SK-N-SH (cell line): Measurements from ENCODE around the gene PLEKHG2. TPM values are rescaled to one million over a fixed set of nuclear protein-coding genes. Genes with fewer than 3 reads are reported as not detected.
A peak's percentile ranks its signal among the peaks of the same experiment; 100 is the strongest.

Experiments
- CTCF ChIA-PET: fragments of 300-600, 350-600 bp; formaldehyde crosslinking; extraction: SDS; loops from one replicate; lab custom pipeline; 2021; lab: Yijun Ruan, JAX
- POLR2A ChIA-PET: fragments of 350-600 bp; sonication (Branson Sonifier 250); formaldehyde crosslinking; extraction: SDS; loops from one replicate; lab custom pipeline; 2020; ENCODE audit warnings: antibody characterized with exemption, inconsistent platforms; lab: Yijun Ruan, JAX
- DNase-seq: peaks from one replicate; pipeline ENCODE4 v3.0.0; 2012
- H2AFZ ChIP-seq: fragments of 200-600 bp; sonication (generic); 2 replicates; pipeline ENCODE4 v1.8.1; 2016; ENCODE audit warnings: antibody characterized with exemption, mild to moderate bottlenecking, low read depth
- H3F3A ChIP-seq: fragments of 200-600 bp; sonication (generic); replicated peaks from 2 replicates; pipeline ENCODE3; 2016; ENCODE audit warnings: antibody characterized with exemption, mild to moderate bottlenecking; ENCODE audit not compliant: insufficient read depth
- H3K27ac ChIP-seq, 2 experiments: fragments of 200-500 bp in 1 of 2; fragments of 200-600 bp in 1 of 2; sonication (Bioruptor generic) in 1 of 2; sonication (generic), shearing (Covaris generic) in 1 of 2; 2 replicates each; pipeline versions ENCODE4 v1.5.1 to v1.6.1; 2014 to 2016; ENCODE audit warnings: low read depth in 2 of 2, inconsistent platforms in 1 of 2, low read length in 1 of 2, mild to moderate bottlenecking in 1 of 2, mixed read lengths in 1 of 2
- H3K27me3 ChIP-seq: fragments of 200-600 bp; sonication (generic), shearing (Covaris generic); 2 replicates; pipeline ENCODE4 v1.6.1; 2016; ENCODE audit warnings: mixed run types; ENCODE audit not compliant: insufficient read depth
- H3K36me3 ChIP-seq, 2 experiments: fragments of 200-500 bp in 1 of 2; fragments of 200-600 bp in 1 of 2; sonication (Bioruptor generic) in 1 of 2; sonication (generic) in 1 of 2; replicated peaks in 1 of 2; 2 replicates each; pipeline versions ENCODE3 to v1.5.1; 2014 to 2016; ENCODE audit warnings: low read length in 1 of 2, mild to moderate bottlenecking in 1 of 2; ENCODE audit not compliant: insufficient read depth in 2 of 2, control insufficient read depth in 1 of 2
- H3K4me1 ChIP-seq, 2 experiments: fragments of 200-500 bp in 1 of 2; fragments of 200-600 bp in 1 of 2; sonication (Bioruptor generic) in 1 of 2; sonication (generic), shearing (Covaris generic) in 1 of 2; 2 replicates each; pipeline versions ENCODE4 v1.5.1 to v1.6.1; 2014 to 2016; ENCODE audit warnings: low read depth in 1 of 2, low read length in 1 of 2, mixed run types in 1 of 2; ENCODE audit not compliant: insufficient read depth in 2 of 2, control insufficient read depth in 1 of 2
- H3K4me2 ChIP-seq: fragments of 200-600 bp; sonication (generic), shearing (Covaris generic); 2 replicates; pipeline ENCODE4 v1.6.1; 2017; ENCODE audit warnings: mixed run types
- H3K4me3 ChIP-seq, 2 experiments: fragments of 200-500 bp in 1 of 2; fragments of 200-600 bp in 1 of 2; sonication (Bioruptor generic) in 1 of 2; sonication (generic), shearing (Covaris generic) in 1 of 2; 2 replicates each; pipeline versions ENCODE4 v1.5.1 to v1.8.1; 2014 to 2016; ENCODE audit warnings: low read depth in 2 of 2, inconsistent platforms in 1 of 2, low read length in 1 of 2, mild to moderate bottlenecking in 1 of 2, mixed read lengths in 1 of 2, moderate library complexity in 1 of 2
- H3K79me2 ChIP-seq: fragments of 200-600 bp; sonication (generic); 2 replicates; pipeline ENCODE4 v1.8.1; 2017; ENCODE audit warnings: mild to moderate bottlenecking; ENCODE audit not compliant: insufficient read depth
- H3K9ac ChIP-seq: fragments of 200-600 bp; sonication (generic); 2 replicates; pipeline ENCODE4 v1.6.1; 2017; ENCODE audit warnings: mixed run types
- H3K9me2 ChIP-seq: fragments of 200-600 bp; sonication (generic); 2 replicates; pipeline ENCODE4 v1.6.1; 2017; ENCODE audit warnings: mixed run types
- H3K9me3 ChIP-seq: fragments of 200-600 bp; sonication (generic); 2 replicates; pipeline ENCODE4 v1.6.1; 2017; ENCODE audit warnings: mixed run types, mild to moderate bottlenecking, moderate library complexity
- H4K20me1 ChIP-seq: fragments of 200-600 bp; sonication (generic); 2 replicates; pipeline ENCODE4 v1.6.1; 2017; ENCODE audit warnings: mild to moderate bottlenecking, mixed run types; ENCODE audit not compliant: insufficient read depth
- CTCF ChIP-seq: fragments of 200-600 bp; sonication (generic); IDR thresholded peaks from 2 replicates; pipeline ENCODE4 v1.6.1; 2017; ENCODE audit warnings: antibody characterized with exemption, mild to moderate bottlenecking, moderate library complexity
- EZH2phosphoT487 ChIP-seq: fragments of 200-600 bp; sonication (generic); IDR thresholded peaks from 2 replicates; pipeline ENCODE4 v1.6.1; 2017; ENCODE audit warnings: low read depth, mixed run types, mild to moderate bottlenecking, antibody characterized with exemption, moderate library complexity, borderline replicate concordance
- FOSL2 ChIP-seq: IDR thresholded peaks from 2 replicates; pipeline ENCODE4 v1.4.0; 2012; ENCODE audit warnings: low read depth, mild to moderate bottlenecking, moderate library complexity, borderline replicate concordance
- FOXJ3 ChIP-seq: sonication (generic); formaldehyde crosslinking; IDR thresholded peaks from 2 replicates; pipeline ENCODE4 v1.5.1; 2020; ENCODE audit warnings: mild to moderate bottlenecking, missing genetic modification reagents
- GABPA ChIP-seq: IDR thresholded peaks from 2 replicates; pipeline ENCODE4 v1.4.0; 2012; ENCODE audit warnings: low read depth, mild to moderate bottlenecking
- GATA2 ChIP-seq: sonication (generic); formaldehyde crosslinking; IDR thresholded peaks from 2 replicates; pipeline ENCODE4 v1.5.0; 2020; ENCODE audit warnings: mild to moderate bottlenecking, missing genetic modification reagents
- JUND ChIP-seq: IDR thresholded peaks from 2 replicates; pipeline ENCODE4 v1.4.0; 2012
- MAX ChIP-seq: IDR thresholded peaks from 2 replicates; pipeline ENCODE4 v1.4.0; 2012; ENCODE audit warnings: low read depth
- MEF2A ChIP-seq: IDR thresholded peaks from 2 replicates; pipeline ENCODE4 v1.4.0; 2012; ENCODE audit warnings: low read depth, borderline replicate concordance
- NRF1 ChIP-seq: IDR thresholded peaks from 2 replicates; pipeline ENCODE4 v1.6.1; 2012; ENCODE audit warnings: low read depth, mild to moderate bottlenecking, low read length
- PBX3 ChIP-seq: IDR thresholded peaks from 2 replicates; pipeline ENCODE4; 2012
- POLR2AphosphoS5 ChIP-seq: IDR thresholded peaks from 2 replicates; pipeline ENCODE4 v1.6.1; 2012; ENCODE audit warnings: low read depth, low read length
- RAD21 ChIP-seq: IDR thresholded peaks from 2 replicates; pipeline ENCODE4 v1.6.1; 2012; ENCODE audit warnings: mild to moderate bottlenecking, low read length
- RCOR1 ChIP-seq: fragments of 150-350 bp; IDR thresholded peaks from 2 replicates; pipeline ENCODE4 v1.6.1; 2017; ENCODE audit warnings: antibody characterized with exemption, low read length
- REST ChIP-seq: IDR thresholded peaks from 2 replicates; pipeline ENCODE4 v1.6.1; 2012; ENCODE audit warnings: mild to moderate bottlenecking, low read depth, low read length, moderate library complexity
- RFX5 ChIP-seq: IDR thresholded peaks from 2 replicates; pipeline ENCODE4 v1.6.1; 2012; ENCODE audit warnings: mild to moderate bottlenecking, improper control_type of control experiment, low read length
- SMC3 ChIP-seq: IDR thresholded peaks from 2 replicates; pipeline ENCODE4 v1.6.1; 2012; ENCODE audit warnings: low read depth, low read length, improper control_type of control experiment
- TCF12 ChIP-seq: IDR thresholded peaks from 2 replicates; pipeline ENCODE4 v1.4.0; 2012
- TEAD4 ChIP-seq: IDR thresholded peaks from 2 replicates; pipeline ENCODE4 v1.4.0; 2012; ENCODE audit warnings: mild to moderate bottlenecking, borderline replicate concordance; ENCODE audit not compliant: insufficient read depth
- USF2 ChIP-seq: fragments of 150-350 bp; IDR thresholded peaks from 2 replicates; pipeline ENCODE4 v1.6.1; 2017; ENCODE audit warnings: antibody characterized with exemption, low read length, low read depth, borderline replicate concordance
- ZBTB33 ChIP-seq: IDR thresholded peaks from 2 replicates; pipeline ENCODE4 v1.4.0; 2012; ENCODE audit warnings: low read depth, borderline replicate concordance
- WGBS: methylation state at CpG from one replicate; pipeline ENCODE4 v1.1.6; 2017; ENCODE audit warnings: low lambda C conversion rate; 5-methylcytosine and 5-hydroxymethylcytosine counted together
- polyA plus RNA-seq, 3 experiments: library from polyadenylated mRNA; depleted of rRNA; stranded (reverse); fragments of >200 nt; gene quantifications; 2 replicates each; pipeline ENCODE4 v1.2.3, GENCODE V29; 2012

PLEKHG2 gene
- 13.6 and 13.8 TPM in 2 replicates for polyA plus RNA-seq (2012; rRNA removed)
- 2.8 and 4.6 TPM in 2 replicates for polyA plus RNA-seq (2012; cell fraction: cytosol; rRNA removed)
- polyA plus RNA-seq (2012; cell fraction: nucleus; rRNA removed): 85.4 and 89.2 TPM in 2 replicates

- H3K9me3 ChIP-seq: no peaks in the 10 kb centered on the region
- H3K79me2 ChIP-seq: peaks cover 65% of the 10 kb centered on the region
- DNase-seq: peak; percentile 95
- H2AFZ ChIP-seq: peak within 1 kb of the TSS; percentile 74
- H3K9me2 ChIP-seq: no peaks in the 10 kb centered on the region
- H3F3A ChIP-seq: peaks cover 33% of the 10 kb centered on the region
- WGBS: 1% methylated on average over 45 of the region's 60 CpGs
- H4K20me1 ChIP-seq: peaks cover 27% of the 10 kb centered on the region
- peak within 1 kb of the TSS; percentile 94 to 96 for H3K27ac ChIP-seq
- H3K9ac ChIP-seq: peak within 1 kb of the TSS; percentile 97
- H3K27me3 ChIP-seq: no peaks in the 10 kb centered on the region
- ChIA-PET POLR2A (interaction anchor here (1.8 kb wide), 1 partner anchor 24 kb away, joined by 14 read pairs; the partner anchor contains the start of gene RPS16), CTCF (interaction anchor here (0.6 to 5.1 kb wide), 17 partner anchors 12 to 941 kb away, joined by 3 to 106 read pairs (median 6); partner anchors contain the start of genes EID2B, MED29, PAF1 and RPS16)
- peak within 1 kb of the TSS; percentile 99 for H3K4me2 ChIP-seq
- H3K4me3 ChIP-seq: peak within 1 kb of the TSS; percentile 92 to 96
- H3K36me3 ChIP-seq: peaks cover 3 to 7% of the 10 kb centered on the region in 2 experiments
- peaks cover 29 to 44% of the 10 kb centered on the region in 2 experiments; a peak in 3 of 4 replicates for H3K4me1 ChIP-seq
- TF ChIP-seq PBX3: peak; percentile 29; the same call in 1 of the 2 replicates
- peak; percentile 40; the same call in 1 of the 2 replicates for TF ChIP-seq USF2
- TF ChIP-seq SMC3: no peak; the same call in 1 of the 2 replicates
- no peak for TF ChIP-seq FOXJ3 (CRISPR knock-in tag)
- TF ChIP-seq EZH2phosphoT487: no peak
- TF ChIP-seq REST: peak; percentile 39; the same call in 1 of the 2 replicates
- peak; percentile 88 for TF ChIP-seq CTCF
- TF ChIP-seq RAD21: peak; percentile 27; the same call in 1 of the 2 replicates
- TF ChIP-seq NRF1: no peak
- TF ChIP-seq POLR2AphosphoS5: peak; percentile 96
- TF ChIP-seq RFX5: peak; percentile 80
- TF ChIP-seq ZBTB33: peak; percentile 62
- peak; percentile 88 for TF ChIP-seq MAX
- peak; percentile 44; the same call in 1 of the 2 replicates for TF ChIP-seq TCF12
- peak; percentile 89 for TF ChIP-seq TEAD4
- no peak for TF ChIP-seq MEF2A
- peak; percentile 29; the same call in 1 of the 2 replicates for TF ChIP-seq FOSL2
- peak; percentile 70 for TF ChIP-seq GABPA
- no peak for TF ChIP-seq GATA2 (CRISPR knock-in tag)
- TF ChIP-seq RCOR1: peak; percentile 47; the same call in 1 of the 2 replicates
- 0 out of 2 replicates have a peak, but pooled peaks have one; percentile 7 for TF ChIP-seq JUND
Observed at GRCh38 chr19:39412100-39412866, at the start of gene PLEKHG2. TSS of gene PLEKHG2 (plus strand) at chr19:39412669. CDS start at chr19:39414087, 1,418 bp downstream.
